Measurements from ENCODE around the gene HEATR5A.

HEATR5A gene

DNA sequence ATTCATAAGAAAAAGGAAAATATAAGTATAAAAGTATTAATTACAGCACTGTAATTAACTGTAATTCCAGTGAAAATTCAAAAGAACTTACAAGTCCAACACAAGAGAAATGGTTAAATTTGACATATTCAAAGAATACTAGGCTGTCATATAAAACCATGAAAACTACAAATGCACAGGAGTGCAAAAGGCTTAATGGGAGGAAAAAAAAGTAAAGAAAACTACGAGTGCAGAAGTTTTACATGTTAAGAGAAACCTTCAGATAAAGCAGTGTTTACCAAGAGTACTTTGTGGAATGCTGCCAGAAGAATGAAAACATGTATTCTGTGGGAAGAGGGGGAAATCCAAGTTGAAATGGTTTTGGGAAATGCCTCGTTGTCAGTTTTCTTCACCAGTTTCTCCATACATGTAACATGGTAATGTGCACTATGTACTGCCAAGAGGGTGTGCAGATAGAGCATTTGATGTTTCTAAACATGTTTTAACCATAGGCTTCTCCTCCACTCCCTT is 9.1 kb downstream of the HEATR5A start:
- Mint-ChIP-seq H3K4me1 (peaks cover 5 to 27% of the 10 kb centered on the region in 2 donors), H3K36me3 (no peaks in the 10 kb centered on the region), H3K4me3 (no peak overlapping the region), H3K27ac (no peak overlapping the region), H3K9me3 (no peaks in the 10 kb centered on the region), H3K27me3 (no peaks in the 10 kb centered on the region)
- ATAC-seq (replicated peaks) (no peak), DNase-seq (no peak)

DNA sequence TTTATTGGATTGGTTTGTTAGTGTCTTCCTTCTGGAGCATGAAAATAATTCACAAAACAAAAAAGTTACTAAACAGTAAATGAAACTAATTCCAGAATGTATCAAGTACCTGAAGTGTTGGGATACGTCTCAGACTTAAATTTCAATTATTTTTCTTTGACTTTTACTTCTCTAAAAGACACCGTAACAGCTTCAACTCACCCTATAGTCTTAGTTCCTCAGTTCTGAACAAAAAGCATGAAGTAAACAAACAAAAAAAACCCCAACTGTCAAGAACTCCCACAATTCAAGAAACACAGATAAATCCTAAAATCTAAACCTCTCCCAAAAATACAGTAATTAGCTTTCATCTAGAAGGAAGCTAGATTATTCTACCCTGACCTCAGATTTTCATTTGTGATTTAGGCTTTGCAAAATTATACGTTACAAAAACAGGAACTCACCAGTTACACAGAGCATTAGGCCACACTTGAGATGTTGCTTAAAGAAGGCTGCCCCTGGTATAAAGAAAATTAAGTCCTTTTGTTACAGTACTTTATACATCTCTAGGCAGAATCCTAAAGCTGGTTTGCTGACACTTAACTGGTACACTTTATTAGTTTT is 10.2 kb downstream of the HEATR5A start:
- Mint-ChIP-seq H3K36me3 (peaks cover 0 to under 1% of the 10 kb centered on the region in 2 donors), H3K4me3 (peak overlapping the region; percentile 69 to 82), H3K27ac (peak overlapping the region; percentile 90), H3K27me3 (no peaks in the 10 kb centered on the region), H3K9me3 (no peaks in the 10 kb centered on the region), H3K4me1 (peaks cover 5 to 27% of the 10 kb centered on the region in 2 donors)
- no peak for DNase-seq
- peak; percentile 69 to 72 for ATAC-seq (replicated peaks)

DNA sequence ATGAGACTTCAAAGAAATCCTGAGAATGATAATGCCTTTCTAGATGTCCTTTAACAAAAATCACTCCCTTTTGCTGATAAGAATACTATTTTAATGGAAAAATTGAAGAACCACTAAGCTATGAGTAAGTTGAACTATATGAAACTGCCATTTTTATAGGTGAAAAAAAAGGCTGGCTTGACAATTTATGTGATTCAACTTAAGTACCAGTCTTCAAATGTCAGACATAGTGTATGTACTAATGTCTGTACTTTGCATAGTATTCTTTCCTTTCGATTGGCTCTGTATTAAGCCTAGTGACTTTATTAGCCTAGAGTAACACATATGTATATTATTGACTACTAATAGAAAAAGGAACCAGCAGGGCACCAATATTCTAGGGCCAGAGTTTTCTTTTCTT is 11.9 kb downstream of the HEATR5A start:
- peaks cover 5 to 15% of the 10 kb centered on the region in 2 donors for H3K4me1 Mint-ChIP-seq
- DNase-seq, result no peak
- H3K27me3 Mint-ChIP-seq, result no peaks in the 10 kb centered on the region
- H3K4me3 Mint-ChIP-seq, result no peak overlapping the region
- ATAC-seq (replicated peaks), result no peak
- H3K9me3 Mint-ChIP-seq, result no peaks in the 10 kb centered on the region
- peaks cover 2 to 3% of the 10 kb centered on the region in 2 donors for H3K36me3 Mint-ChIP-seq
- H3K27ac Mint-ChIP-seq, result no peak overlapping the region

DNA sequence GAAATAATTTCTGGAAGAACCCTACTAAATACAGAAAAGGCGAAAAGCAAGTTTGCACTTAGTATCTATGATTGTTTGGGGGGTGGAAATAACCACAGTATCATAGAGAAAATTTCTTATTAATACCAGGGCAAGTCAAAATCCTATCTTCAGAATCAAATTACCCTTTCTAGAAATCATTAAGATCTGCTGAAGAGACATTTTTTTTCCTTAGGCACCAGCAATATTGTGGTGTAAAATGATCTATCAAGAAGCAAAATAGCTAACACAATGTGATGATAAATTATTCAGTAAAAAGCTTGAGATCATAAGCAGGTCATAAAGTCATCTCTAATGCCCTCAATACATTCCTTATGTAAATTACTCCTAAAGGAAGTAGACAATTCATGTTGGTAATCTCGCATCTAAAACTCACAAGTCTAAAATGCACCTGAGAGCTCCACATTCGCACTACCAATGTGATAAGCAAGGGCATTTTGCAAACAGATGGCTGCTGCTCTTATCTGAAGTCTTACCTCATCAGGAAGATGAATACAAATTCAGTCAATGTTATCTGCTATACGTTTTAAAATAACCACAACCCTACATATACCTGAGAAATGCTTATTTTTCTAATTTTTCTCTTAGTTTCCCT is 14.6 kb downstream of the HEATR5A start:
- no peak for ATAC-seq (replicated peaks)
- no peak for DNase-seq
- Mint-ChIP-seq H3K36me3 (peaks cover 6 to 11% of the 10 kb centered on the region in 2 donors), H3K4me3 (no peak overlapping the region), H3K27ac (no peak overlapping the region), H3K27me3 (no peaks in the 10 kb centered on the region), H3K4me1 (peaks cover 6 to 11% of the 10 kb centered on the region in 2 donors), H3K9me3 (peaks cover 0 to 2% of the 10 kb centered on the region in 2 donors)

DNA sequence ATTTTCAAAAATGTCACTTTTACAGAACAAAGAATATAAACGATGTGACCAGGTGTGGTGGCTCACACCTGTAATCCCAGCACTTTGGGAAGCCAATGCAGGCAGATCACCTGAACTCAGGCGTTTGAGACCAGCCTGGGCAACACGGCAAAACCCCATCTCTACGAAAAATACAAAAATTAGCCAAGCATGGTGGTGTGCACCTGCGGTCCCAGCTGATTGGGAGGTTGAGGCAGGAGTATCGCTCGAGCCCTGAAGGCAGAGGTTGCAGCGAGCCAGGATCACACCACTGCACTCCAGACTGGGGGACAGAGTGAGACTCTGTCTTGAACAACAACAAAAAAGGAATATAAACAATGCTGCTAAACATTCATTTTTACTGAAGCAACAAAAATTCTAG is 15.2 kb downstream of the HEATR5A start:
- H3K4me1 Mint-ChIP-seq, result peaks cover 3 to 6% of the 10 kb centered on the region in 2 donors
- H3K4me3 Mint-ChIP-seq, result no peak overlapping the region
- H3K27ac Mint-ChIP-seq, result no peak overlapping the region
- ATAC-seq (replicated peaks) (no peak), DNase-seq (no peak)
- peaks cover 0 to 2% of the 10 kb centered on the region in 2 donors for H3K9me3 Mint-ChIP-seq
- no peaks in the 10 kb centered on the region for H3K27me3 Mint-ChIP-seq
- peaks cover 6 to 13% of the 10 kb centered on the region in 2 donors for H3K36me3 Mint-ChIP-seq

DNA sequence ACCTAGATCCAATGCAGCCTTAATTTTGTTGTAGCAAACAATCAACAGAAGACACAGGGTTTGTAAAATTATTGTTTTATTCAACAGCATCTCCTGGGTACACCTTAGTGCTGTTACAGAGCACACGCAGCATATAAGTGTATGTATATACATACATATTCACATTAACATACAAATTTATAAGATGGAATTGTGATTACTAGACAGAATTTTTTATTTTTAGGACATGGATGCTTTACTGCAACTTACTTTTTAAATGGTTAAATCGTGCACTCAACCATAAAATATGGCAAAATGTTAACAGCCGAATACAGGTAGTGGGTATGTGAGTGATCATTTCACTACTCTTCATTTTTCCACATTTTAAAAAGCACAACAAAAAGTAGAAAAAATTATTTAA is 16.6 kb downstream of the HEATR5A start:
- ATAC-seq (replicated peaks) (no peak), DNase-seq (no peak)
- no peak overlapping the region for H3K4me3 Mint-ChIP-seq
- peaks cover 0 to 2% of the 10 kb centered on the region in 2 donors for H3K9me3 Mint-ChIP-seq
- H3K36me3 Mint-ChIP-seq, result peaks cover 8 to 16% of the 10 kb centered on the region in 2 donors
- H3K27me3 Mint-ChIP-seq, result no peaks in the 10 kb centered on the region
- peaks cover 0 to 1% of the 10 kb centered on the region in 2 donors for H3K4me1 Mint-ChIP-seq
- H3K27ac Mint-ChIP-seq, result no peak overlapping the region

DNA sequence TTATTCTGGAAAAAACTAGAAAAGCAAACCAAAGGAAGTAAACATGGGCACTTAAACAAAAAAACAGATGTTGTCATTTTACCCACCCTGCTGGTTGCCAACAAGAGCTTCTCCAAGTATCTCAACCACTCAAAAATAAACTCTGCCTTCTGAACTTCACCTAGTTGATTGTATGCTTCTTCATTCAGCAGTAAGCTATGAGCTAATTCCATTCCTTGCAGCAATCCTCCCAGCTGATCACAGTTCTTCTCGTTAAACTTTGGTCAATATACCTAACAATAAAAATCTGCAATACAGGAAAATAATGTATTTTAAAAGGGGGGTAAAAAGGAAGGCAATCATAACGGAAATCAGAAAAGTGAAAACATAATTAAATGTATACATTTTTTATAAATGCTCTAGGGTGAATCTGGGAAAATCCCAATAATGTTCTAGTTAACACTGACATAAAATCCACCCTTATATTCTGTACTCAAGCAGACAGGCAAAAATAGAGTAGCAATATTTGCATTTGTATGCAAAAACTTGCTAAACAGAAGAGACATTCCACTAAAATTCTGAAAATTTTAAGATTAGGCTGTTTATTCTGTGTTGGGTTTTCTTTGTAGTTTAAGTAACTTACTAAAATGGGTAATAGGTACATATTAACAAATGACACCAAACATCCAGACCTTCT is 17.4 kb downstream of the HEATR5A start:
- ATAC-seq (replicated peaks) (no peak), DNase-seq (no peak)
- Mint-ChIP-seq H3K4me3 (no peak overlapping the region), H3K4me1 (peaks cover 0 to 1% of the 10 kb centered on the region in 2 donors), H3K36me3 (peaks cover 13 to 24% of the 10 kb centered on the region in 2 donors), H3K27me3 (no peaks in the 10 kb centered on the region), H3K27ac (peak overlapping the region; percentile 2), H3K9me3 (peaks cover 0 to 2% of the 10 kb centered on the region in 2 donors)

DNA sequence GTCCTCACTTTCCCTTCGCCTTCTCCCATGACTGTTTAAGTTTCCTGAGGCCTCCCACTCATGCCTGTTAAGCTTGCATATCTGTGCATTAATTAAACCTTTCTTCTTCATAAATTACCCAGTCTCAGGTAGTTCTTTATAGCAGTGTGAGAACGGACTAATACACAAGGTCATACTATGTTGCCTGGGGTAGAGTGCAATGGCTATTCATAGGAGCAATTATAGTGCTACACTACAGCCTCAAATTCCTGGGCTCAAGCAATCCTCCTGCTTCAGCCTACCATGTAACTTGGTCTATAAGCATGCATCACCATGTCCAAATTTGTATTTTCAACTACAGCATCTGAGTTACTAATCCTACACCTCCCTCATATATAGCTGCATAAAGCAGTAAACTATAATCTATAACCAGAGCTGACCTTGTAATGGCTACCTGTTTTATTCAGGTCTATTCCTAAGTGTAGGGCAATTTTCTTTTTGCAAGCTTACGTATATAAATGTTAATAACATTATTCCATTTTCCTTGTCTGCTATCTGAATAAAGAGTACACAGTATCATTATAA is 18.9 kb downstream of the HEATR5A start:
- Mint-ChIP-seq H3K9me3 (peaks cover 0 to 2% of the 10 kb centered on the region in 2 donors), H3K4me1 (peaks cover 0 to 1% of the 10 kb centered on the region in 2 donors), H3K36me3 (peaks cover 16 to 28% of the 10 kb centered on the region in 2 donors), H3K4me3 (no peak overlapping the region), H3K27ac (no peak overlapping the region), H3K27me3 (no peaks in the 10 kb centered on the region)
- ATAC-seq (replicated peaks) (no peak), DNase-seq (no peak)

DNA sequence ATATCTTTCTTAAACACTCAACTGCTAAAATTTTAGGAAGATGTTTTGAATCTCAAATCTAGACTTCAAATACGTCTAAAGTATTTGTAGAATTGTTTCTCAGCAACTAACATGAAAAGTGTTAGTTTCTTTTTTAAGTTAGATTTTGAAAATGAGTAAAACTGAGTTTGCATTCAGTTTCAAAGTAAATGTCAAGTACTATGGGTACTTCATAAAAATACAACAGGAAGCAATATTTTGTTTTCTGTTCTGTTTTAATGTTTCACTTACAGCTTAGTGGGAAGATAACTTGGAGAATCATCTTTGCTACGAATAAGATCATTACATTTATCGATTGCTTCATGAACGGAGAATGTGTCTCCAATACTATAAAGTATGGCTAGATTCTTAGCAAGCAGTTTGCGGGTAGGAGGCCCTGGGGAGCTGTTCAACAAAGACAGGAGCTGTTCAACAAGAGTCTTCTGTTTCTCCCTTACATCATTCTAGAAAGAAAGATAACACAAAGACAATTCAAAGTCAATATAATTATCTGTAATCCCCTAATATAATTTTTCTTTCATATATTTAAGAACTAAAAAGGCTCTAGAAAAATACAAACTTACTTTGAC is 20.2 kb downstream of the HEATR5A start:
- no peak overlapping the region for H3K27ac Mint-ChIP-seq
- H3K27me3 Mint-ChIP-seq, result no peaks in the 10 kb centered on the region

DNA sequence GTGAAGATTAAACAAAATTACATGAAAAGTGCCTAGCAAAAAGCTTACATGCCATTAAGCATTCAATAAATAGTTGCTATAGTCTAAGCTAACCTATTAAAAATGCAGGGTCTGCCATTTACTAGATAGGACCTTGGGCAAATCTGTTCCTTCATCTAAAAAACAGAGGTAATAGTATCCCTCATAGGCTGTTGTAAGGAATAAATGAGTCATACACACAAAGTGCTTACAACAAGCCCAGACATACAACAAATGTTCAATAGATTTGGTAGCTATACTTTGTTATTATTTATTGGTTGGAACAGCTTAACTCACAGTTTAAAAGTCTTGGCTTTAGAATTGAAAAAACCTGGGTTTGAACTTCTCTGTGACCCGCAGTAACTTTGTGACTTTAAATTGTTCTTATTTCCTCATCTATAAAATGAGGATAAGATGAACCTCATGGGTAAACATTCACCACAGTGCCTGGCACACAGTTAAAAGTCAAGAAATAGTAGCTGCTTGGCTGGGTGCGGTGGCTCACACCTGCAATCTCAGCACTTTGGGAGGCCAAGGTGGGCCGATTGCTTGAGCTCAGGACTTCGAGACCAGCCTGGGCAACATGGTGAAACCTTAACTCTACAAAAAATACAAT is 24.7 kb downstream of the HEATR5A start:
- no peak for ATAC-seq (replicated peaks)
- Mint-ChIP-seq H3K36me3 (peaks cover 15 to 24% of the 10 kb centered on the region in 2 donors), H3K27me3 (no peaks in the 10 kb centered on the region), H3K27ac (no peak overlapping the region), H3K9me3 (no peaks in the 10 kb centered on the region), H3K4me1 (no peaks in the 10 kb centered on the region), H3K4me3 (no peak overlapping the region)
- no peak for DNase-seq

More for the DNA sequence above, 20.2 kb downstream of the HEATR5A start:
- Mint-ChIP-seq H3K9me3 (peaks cover 0 to 2% of the 10 kb centered on the region in 2 donors), H3K4me1 (peaks cover 0 to 1% of the 10 kb centered on the region in 2 donors), H3K4me3 (no peak overlapping the region), H3K36me3 (peaks cover 18 to 31% of the 10 kb centered on the region in 2 donors)
- no peak for DNase-seq
- no peak for ATAC-seq (replicated peaks)

DNA sequence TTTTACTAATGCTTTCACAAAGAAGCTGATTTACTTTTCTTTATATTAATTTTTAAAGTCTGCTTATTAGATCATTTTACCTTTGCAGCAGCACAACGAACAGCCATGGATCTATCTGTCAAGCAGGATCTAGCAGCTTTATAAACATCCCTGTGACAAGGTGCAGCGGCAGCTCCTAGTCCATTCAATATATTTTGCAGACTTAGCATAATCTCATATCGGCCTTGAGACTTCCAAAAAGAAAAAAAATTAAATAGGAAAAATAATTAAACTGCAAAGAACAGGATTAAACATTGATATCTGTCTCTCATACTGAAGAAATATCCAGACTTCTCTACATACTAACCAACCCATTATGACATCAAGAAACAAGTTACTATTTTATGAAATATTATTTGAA is 25.2 kb downstream of the HEATR5A start:
- no peaks in the 10 kb centered on the region for H3K9me3 Mint-ChIP-seq
- ATAC-seq (replicated peaks) (no peak), DNase-seq (no peak)
- H3K27ac Mint-ChIP-seq, result no peak overlapping the region
- no peaks in the 10 kb centered on the region for H3K27me3 Mint-ChIP-seq
- peaks cover 16 to 24% of the 10 kb centered on the region in 2 donors for H3K36me3 Mint-ChIP-seq
- no peak overlapping the region for H3K4me3 Mint-ChIP-seq
- H3K4me1 Mint-ChIP-seq, result peaks cover under 1 to 2% of the 10 kb centered on the region in 2 donors

DNA sequence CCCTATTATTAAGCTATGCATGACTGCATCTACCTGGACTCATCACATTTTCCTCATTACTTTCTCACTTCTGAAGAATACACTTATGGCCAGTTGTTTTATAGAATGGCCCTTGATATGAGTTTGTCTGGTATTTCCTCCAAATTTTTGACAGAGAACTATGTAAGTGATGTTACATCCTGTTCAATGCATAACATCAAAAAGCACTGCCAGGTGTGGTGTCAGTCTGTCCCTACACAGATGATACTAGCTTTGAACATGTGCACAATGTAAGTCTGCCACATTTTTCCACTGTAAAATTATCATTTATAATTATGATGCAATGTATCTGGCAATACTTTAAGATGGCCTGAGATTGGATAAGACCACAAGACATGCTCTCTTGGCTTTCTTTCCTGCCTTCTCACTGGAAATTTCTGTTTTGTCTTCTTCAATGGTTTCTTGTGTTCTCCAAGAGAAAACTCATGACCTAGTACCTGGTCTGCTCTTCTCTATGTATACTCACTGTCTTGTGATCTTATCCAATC is 28.3 kb downstream of the HEATR5A start:
- ATAC-seq (replicated peaks) (no peak), DNase-seq (no peak)
- Mint-ChIP-seq H3K9me3 (no peaks in the 10 kb centered on the region), H3K27me3 (no peaks in the 10 kb centered on the region), H3K36me3 (peaks cover 9 to 15% of the 10 kb centered on the region in 2 donors), H3K4me3 (no peak overlapping the region), H3K4me1 (peaks cover 8 to 9% of the 10 kb centered on the region in 2 donors), H3K27ac (no peak overlapping the region)

DNA sequence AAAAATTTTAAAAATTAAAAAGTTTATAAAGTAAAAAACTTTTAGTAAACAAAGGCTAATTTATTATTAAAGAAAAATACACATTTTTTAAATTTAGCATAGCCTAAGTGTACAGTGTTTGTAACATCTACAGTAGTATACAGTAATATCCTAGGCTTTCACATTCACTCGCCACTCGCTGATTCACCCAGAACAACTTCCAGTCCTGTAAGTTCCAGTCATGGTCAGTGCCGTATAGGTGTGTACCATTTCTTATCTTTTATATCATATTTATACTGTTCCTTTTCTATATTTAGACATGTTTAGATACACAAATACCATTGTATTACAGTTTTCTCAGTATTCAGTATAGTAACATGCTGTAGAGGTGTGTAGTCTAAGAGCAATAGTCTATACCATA is 28.9 kb downstream of the HEATR5A start:
- Mint-ChIP-seq H3K4me1 (peaks cover 8 to 9% of the 10 kb centered on the region in 2 donors), H3K27ac (no peak overlapping the region), H3K27me3 (no peaks in the 10 kb centered on the region), H3K4me3 (no peak overlapping the region), H3K36me3 (peaks cover 11 to 15% of the 10 kb centered on the region in 2 donors), H3K9me3 (no peaks in the 10 kb centered on the region)
- no peak for ATAC-seq (replicated peaks)
- no peak for DNase-seq

Data from stimulated activated naive B cell treated with anti-CD40 and anti-IgM and Interleukin-4, amounts not matched to agents 10 μg/mL and 1 μg/mL and 100 μg/mL, for 72 hours (primary cell).